ENCODE results near the gene ZNF282.

ZNF282 gene

GRCh38 chr7:149239345-149240143 lies 44.2 kb downstream of the ZNF282 start, which contains the start of gene ZNF212 (continued):
- TF ChIP-seq ZNF707 (tag by site-specific recombination; IDR thresholded peaks at IDR 0.05), result no peak
- 0 out of 2 replicates have a peak, but pooled peaks have one; percentile 26 for TF ChIP-seq SCRT1 (tag by site-specific recombination; IDR thresholded peaks at IDR 0.05; ENCODE audit: borderline replicate concordance)
- TF ChIP-seq, protein P1, sequence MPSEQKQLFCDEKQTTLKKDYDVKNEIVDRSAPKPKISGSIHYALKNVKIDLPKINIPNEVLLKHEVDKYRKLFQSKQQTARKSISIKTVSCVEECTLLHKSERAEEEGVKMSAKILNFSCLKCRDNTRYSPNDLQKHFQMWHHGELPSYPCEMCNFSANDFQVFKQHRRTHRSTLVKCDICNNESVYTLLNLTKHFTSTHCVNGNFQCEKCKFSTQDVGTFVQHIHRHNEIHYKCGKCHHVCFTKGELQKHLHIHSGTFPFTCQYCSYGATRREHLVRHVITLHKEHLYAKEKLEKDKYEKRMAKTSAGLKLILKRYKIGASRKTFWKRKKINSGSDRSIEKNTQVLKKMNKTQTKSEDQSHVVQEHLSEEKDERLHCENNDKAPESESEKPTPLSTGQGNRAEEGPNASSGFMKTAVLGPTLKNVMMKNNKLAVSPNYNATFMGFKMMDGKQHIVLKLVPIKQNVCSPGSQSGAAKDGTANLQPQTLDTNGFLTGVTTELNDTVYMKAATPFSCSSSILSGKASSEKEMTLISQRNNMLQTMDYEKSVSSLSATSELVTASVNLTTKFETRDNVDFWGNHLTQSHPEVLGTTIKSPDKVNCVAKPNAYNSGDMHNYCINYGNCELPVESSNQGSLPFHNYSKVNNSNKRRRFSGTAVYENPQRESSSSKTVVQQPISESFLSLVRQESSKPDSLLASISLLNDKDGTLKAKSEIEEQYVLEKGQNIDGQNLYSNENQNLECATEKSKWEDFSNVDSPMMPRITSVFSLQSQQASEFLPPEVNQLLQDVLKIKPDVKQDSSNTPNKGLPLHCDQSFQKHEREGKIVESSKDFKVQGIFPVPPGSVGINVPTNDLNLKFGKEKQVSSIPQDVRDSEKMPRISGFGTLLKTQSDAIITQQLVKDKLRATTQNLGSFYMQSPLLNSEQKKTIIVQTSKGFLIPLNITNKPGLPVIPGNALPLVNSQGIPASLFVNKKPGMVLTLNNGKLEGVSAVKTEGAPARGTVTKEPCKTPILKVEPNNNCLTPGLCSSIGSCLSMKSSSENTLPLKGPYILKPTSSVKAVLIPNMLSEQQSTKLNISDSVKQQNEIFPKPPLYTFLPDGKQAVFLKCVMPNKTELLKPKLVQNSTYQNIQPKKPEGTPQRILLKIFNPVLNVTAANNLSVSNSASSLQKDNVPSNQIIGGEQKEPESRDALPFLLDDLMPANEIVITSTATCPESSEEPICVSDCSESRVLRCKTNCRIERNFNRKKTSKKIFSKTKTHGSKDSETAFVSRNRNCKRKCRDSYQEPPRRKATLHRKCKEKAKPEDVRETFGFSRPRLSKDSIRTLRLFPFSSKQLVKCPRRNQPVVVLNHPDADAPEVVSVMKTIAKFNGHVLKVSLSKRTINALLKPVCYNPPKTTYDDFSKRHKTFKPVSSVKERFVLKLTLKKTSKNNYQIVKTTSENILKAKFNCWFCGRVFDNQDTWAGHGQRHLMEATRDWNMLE (tag by site-specific recombination; conservative IDR thresholded peaks at IDR 0.05; ENCODE audit: low read depth), result peak; percentile 52; the same call in 1 of the 2 replicates
- peak; percentile 96 for TF ChIP-seq ZXDB (tag by site-specific recombination; IDR thresholded peaks at IDR 0.05)
- no peak for TF ChIP-seq ZBTB21 (tag by site-specific recombination; IDR thresholded peaks at IDR 0.05)
- TF ChIP-seq ZIC2 (tag by site-specific recombination; IDR thresholded peaks at IDR 0.05), result peak; percentile 83
- TF ChIP-seq ZNF792 (tag by site-specific recombination; IDR thresholded peaks at IDR 0.05), result no peak
- TF ChIP-seq, protein P2, sequence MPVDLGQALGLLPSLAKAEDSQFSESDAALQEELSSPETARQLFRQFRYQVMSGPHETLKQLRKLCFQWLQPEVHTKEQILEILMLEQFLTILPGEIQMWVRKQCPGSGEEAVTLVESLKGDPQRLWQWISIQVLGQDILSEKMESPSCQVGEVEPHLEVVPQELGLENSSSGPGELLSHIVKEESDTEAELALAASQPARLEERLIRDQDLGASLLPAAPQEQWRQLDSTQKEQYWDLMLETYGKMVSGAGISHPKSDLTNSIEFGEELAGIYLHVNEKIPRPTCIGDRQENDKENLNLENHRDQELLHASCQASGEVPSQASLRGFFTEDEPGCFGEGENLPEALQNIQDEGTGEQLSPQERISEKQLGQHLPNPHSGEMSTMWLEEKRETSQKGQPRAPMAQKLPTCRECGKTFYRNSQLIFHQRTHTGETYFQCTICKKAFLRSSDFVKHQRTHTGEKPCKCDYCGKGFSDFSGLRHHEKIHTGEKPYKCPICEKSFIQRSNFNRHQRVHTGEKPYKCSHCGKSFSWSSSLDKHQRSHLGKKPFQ (tag by site-specific recombination; IDR thresholded peaks at IDR 0.05), result 0 out of 2 replicates have a peak, but pooled peaks have one; percentile 51
- peak; percentile 60 for TF ChIP-seq ZNF513 (tag by site-specific recombination; IDR thresholded peaks at IDR 0.05)
- no peak for TF ChIP-seq GLI2 (tag by site-specific recombination; IDR thresholded peaks at IDR 0.05; ENCODE audit: borderline replicate concordance, low read depth)
- TF ChIP-seq ZNF121 (tag by site-specific recombination; IDR thresholded peaks at IDR 0.05), result no peak; the same call in 1 of the 2 replicates
- TF ChIP-seq, protein P3, sequence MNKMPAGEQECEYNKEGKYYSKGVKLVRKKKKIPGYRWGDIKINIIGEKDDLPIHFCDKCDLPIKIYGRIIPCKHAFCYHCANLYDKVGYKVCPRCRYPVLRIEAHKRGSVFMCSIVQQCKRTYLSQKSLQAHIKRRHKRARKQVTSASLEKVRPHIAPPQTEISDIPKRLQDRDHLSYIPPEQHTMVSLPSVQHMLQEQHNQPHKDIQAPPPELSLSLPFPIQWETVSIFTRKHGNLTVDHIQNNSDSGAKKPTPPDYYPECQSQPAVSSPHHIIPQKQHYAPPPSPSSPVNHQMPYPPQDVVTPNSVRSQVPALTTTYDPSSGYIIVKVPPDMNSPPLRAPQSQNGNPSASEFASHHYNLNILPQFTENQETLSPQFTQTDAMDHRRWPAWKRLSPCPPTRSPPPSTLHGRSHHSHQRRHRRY (tag by site-specific recombination; IDR thresholded peaks at IDR 0.05), result 0 out of 2 replicates have a peak, but pooled peaks have one; percentile 38
- TF ChIP-seq ZNF2 (tag by site-specific recombination; IDR thresholded peaks at IDR 0.05), result peak; percentile 96
- TF ChIP-seq ZNF768 (tag by site-specific recombination; IDR thresholded peaks at IDR 0.05), result no peak
- TF ChIP-seq, protein P4, sequence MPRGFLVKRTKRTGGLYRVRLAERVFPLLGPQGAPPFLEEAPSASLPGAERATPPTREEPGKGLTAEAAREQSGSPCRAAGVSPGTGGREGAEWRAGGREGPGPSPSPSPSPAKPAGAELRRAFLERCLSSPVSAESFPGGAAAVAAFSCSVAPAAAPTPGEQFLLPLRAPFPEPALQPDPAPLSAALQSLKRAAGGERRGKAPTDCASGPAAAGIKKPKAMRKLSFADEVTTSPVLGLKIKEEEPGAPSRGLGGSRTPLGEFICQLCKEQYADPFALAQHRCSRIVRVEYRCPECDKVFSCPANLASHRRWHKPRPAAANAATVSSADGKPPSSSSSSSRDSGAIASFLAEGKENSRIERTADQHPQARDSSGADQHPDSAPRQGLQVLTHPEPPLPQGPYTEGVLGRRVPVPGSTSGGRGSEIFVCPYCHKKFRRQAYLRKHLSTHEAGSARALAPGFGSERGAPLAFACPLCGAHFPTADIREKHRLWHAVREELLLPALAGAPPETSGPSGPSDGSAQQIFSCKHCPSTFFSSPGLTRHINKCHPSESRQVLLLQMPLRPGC (tag by site-specific recombination; IDR thresholded peaks at IDR 0.05), result no peak
- peak; percentile 65; the same call in 1 of the 2 replicates for TF ChIP-seq ZNF394 (tag by site-specific recombination; IDR thresholded peaks at IDR 0.05; ENCODE audit: borderline replicate concordance)
- TF ChIP-seq ZNF214 (tag by site-specific recombination; IDR thresholded peaks at IDR 0.05; ENCODE audit: borderline replicate concordance), result no peak
- TF ChIP-seq ZBTB7A (tag by site-specific recombination; IDR thresholded peaks at IDR 0.05; ENCODE audit: low read depth), result 0 out of 2 replicates have a peak, but pooled peaks have one; percentile 67
- TF ChIP-seq, protein P5, sequence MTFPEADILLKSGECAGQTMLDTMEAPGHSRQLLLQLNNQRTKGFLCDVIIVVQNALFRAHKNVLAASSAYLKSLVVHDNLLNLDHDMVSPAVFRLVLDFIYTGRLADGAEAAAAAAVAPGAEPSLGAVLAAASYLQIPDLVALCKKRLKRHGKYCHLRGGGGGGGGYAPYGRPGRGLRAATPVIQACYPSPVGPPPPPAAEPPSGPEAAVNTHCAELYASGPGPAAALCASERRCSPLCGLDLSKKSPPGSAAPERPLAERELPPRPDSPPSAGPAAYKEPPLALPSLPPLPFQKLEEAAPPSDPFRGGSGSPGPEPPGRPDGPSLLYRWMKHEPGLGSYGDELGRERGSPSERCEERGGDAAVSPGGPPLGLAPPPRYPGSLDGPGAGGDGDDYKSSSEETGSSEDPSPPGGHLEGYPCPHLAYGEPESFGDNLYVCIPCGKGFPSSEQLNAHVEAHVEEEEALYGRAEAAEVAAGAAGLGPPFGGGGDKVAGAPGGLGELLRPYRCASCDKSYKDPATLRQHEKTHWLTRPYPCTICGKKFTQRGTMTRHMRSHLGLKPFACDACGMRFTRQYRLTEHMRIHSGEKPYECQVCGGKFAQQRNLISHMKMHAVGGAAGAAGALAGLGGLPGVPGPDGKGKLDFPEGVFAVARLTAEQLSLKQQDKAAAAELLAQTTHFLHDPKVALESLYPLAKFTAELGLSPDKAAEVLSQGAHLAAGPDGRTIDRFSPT (tag by site-specific recombination; IDR thresholded peaks at IDR 0.05), result peak; percentile 98
- no peak for TF ChIP-seq ZNF311 (tag by site-specific recombination; IDR thresholded peaks at IDR 0.05; ENCODE audit: borderline replicate concordance)
- TF ChIP-seq, protein P6, sequence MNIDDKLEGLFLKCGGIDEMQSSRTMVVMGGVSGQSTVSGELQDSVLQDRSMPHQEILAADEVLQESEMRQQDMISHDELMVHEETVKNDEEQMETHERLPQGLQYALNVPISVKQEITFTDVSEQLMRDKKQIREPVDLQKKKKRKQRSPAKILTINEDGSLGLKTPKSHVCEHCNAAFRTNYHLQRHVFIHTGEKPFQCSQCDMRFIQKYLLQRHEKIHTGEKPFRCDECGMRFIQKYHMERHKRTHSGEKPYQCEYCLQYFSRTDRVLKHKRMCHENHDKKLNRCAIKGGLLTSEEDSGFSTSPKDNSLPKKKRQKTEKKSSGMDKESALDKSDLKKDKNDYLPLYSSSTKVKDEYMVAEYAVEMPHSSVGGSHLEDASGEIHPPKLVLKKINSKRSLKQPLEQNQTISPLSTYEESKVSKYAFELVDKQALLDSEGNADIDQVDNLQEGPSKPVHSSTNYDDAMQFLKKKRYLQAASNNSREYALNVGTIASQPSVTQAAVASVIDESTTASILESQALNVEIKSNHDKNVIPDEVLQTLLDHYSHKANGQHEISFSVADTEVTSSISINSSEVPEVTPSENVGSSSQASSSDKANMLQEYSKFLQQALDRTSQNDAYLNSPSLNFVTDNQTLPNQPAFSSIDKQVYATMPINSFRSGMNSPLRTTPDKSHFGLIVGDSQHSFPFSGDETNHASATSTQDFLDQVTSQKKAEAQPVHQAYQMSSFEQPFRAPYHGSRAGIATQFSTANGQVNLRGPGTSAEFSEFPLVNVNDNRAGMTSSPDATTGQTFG (tag by site-specific recombination; IDR thresholded peaks at IDR 0.05; ENCODE audit: borderline replicate concordance), result no peak
- TF ChIP-seq ZNF830 (tag by site-specific recombination; IDR thresholded peaks at IDR 0.05; ENCODE audit: low read depth), result no peak

Data from HEK293 (cell line).